ENCODE measurements around the gene NR6A1.

- TF ChIP-seq POLR2A (IDR thresholded peaks at IDR 0.05) (no peak), CTCF (IDR thresholded peaks at IDR 0.05) (no peak)
Observed at GRCh38 chr9:124805186-124805585, 34.1 kb upstream of the NR6A1 start.
